ENCODE results near the gene ADAMTS17.

GRCh38 chr15:99985878-99986277 lies 355.9 kb downstream of the ADAMTS17 start:
- TF ChIP-seq CTCF (conservative IDR thresholded peaks at IDR 0.05) (no peak), ZFX (IDR thresholded peaks at IDR 0.05) (no peak)
